Stimulated activated CD4-positive, alpha-beta T cell treated with anti-CD3 and anti-CD28 coated beads, Interleukin-1b, Interleukin-23, amount 100 ng/mL, for 48 hours (primary cell): ENCODE measurements around the gene ANO2.

Experiments used
- DNase-seq: peaks from one replicate; pipeline ENCODE4 v3.0.0-alpha.2; 2020

Gene ANO2

GRCh38 chr12:5808981-5809380 lies 136.1 kb downstream of the ANO2 start:
- DNase-seq: no peak

DNA sequence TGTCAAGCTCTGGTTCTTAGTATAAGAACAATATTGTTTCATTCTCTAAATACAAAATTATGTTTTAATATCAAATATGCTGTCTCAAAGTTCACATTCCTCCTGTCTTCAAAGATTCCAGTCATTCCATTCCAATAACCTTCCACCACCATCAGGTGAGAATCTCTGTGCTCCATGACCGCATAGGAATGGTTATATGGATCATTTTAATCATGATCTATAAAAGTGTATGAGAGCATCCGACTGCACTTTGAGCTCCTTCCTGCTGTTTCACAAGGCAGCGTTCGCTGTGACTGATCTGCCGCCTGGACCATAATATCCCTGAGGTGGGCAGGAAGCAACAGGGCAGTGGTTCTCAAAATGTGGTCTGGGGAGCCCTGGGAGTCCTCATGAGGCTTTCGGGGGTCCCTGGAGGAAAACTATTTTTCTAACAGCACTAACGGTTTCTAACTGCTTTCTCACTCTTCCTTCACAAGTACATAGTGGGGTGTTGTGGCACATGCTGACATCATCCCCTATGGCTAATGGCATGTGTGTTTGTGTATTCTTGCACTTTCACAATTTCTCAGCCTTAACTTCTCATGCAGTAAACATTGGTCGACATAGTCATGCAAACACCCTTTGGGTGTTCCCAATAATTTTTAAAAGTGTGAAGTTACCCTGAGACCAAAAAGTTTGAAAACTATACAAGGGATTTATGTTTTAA lies 137.4 kb downstream of the ANO2 start:
- no peak for DNase-seq

GRCh38 chr12:5807090-5807414 lies 138.0 kb downstream of the ANO2 start:
- no peak for DNase-seq

- no peak for DNase-seq
Measured at GRCh38 chr12:5806371-5807089, 138.5 kb downstream of the ANO2 start.

- no peak for DNase-seq
Measured at GRCh38 chr12:5803532-5803931, 141.5 kb downstream of the ANO2 start.

DNA sequence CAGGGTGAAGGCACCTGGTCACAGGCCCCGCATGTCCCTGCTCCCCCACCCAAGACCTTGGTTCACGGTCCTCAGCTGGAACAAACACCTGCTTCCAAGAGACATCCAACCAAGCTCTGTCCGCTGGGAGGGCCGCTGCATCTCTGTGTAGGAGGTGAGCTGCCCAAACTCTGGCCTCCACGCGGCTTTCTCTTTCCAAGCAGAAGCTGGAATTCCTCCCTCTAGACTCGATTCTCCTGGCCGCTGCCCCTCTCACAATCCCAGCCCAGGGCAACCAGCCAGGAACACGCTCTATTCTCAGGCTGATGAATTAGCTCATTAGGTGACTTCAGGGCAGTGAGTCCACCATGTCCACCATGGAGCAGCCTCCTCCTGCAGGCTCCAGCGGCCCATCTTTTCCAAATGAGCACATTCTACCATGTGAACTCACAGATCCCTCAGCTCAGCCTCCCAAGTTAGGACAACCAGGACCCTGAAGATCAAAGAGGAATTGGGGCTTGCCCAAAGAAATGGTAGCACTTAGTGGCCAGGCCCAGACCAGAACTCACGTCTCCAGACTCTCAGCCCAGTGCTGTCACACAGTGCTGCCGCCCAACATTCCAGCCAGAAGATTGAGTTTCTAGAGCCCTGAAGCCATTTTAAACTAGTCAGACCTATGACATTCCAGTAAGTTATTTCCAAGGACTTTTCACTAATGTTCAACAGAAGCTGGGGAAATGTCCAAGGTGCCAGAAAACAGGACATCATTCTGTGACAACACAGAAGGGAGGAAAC lies 146.6 kb downstream of the ANO2 start:
- DNase-seq: no peak

GRCh38 chr12:5797661-5798060 lies 147.4 kb downstream of the ANO2 start:
- DNase-seq: no peak

DNA sequence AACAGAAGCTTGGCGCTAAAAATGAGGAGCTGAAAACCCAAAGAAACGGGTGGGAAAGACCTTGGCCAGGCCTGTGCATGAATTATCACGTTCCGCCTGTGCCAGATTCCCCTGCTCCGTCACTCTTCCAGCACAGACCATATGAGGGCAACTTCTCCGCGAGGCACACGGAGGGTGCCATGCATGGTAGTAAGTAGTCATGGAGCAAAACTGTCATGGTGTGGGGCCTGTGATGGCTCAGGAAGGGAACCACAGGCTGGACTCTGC lies 148.2 kb downstream of the ANO2 start:
- no peak for DNase-seq

GRCh38 chr12:5796171-5796958 lies 148.7 kb downstream of the ANO2 start:
- DNase-seq: peak; percentile 11

GRCh38 chr12:5794156-5794555 lies 150.9 kb downstream of the ANO2 start:
- DNase-seq: no peak

- no peak for DNase-seq
Measured at GRCh38 chr12:5792343-5792742, 152.7 kb downstream of the ANO2 start.

GRCh38 chr12:5789469-5789968 lies 155.5 kb downstream of the ANO2 start:
- no peak for DNase-seq

GRCh38 chr12:5787828-5788227 lies 157.2 kb downstream of the ANO2 start:
- DNase-seq: no peak

- DNase-seq: no peak
Measured at GRCh38 chr12:5785601-5786000, 159.5 kb downstream of the ANO2 start.

- DNase-seq: no peak
Measured at GRCh38 chr12:5784462-5785130, 160.5 kb downstream of the ANO2 start.

DNA sequence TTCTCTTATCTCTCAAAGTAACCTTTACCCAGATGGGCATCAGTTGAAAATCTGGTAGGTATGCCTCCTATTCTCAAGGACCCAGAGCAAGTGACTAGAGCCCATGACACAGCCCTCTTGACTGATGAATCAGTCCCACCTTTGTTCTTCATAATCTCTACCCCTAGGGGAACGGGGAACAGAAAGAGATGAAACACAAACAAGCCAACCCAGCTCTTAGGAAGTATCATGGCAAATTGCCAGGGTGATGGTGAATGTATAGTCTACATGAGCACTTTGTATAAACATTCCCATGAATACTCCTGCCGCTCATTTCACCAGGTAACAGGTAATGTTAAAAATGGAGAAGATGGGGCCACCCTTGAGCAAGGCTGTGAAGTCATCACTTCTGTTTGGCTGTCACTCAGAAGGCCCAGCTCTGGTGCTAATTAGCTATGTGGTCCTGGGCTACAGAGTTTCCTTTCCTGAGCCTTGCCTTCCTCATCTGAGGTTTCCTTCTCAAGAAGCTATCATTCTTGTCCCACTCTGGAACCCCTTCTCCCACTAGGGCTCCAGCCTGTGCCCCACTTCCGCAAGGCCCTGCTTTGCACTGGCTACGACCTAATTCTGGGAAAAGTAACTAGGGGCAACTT lies 161.7 kb downstream of the ANO2 start:
- DNase-seq: no peak

DNA sequence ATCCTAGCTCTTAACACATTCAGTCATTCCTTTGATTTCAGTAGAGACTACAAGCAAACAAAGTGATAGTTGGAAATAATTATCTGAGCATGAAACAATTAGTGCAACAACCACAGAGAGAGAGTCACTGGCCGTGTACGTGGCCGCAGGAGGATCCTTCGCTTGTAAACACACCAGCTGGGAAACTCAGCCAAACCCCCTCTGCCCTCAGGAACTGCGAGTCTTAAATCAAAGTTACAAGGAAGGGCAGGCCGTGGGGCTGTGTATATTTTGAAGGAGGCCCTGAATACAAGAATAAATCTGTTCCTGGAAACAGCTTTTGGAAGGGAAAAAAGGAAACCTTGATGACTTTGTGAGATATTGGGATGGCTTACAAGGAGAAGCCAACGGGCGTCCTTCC lies 164.5 kb downstream of the ANO2 start:
- no peak for DNase-seq

DNA sequence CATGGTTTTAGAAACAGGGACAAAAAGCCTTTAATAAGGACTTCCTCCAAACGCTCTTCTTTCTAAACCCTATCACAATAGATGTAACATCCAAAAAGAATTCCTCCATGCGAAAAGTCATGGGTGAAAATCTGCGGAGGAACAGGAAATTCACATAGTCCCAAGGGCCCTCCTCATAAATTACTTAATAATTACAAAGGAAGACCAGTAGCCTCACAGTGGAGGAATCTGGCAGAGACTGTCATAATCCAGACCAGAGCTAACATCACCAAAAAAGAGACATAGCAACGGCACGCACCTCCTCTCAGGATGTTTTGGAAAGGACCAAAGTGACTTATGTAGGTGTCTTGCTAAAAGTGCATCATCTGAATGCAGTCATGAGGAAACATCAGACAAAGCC lies 165.7 kb downstream of the ANO2 start:
- DNase-seq: no peak

GRCh38 chr12:5778821-5779220 lies 166.2 kb downstream of the ANO2 start:
- DNase-seq: no peak

GRCh38 chr12:5777451-5777850 lies 167.6 kb downstream of the ANO2 start:
- DNase-seq: no peak

DNA sequence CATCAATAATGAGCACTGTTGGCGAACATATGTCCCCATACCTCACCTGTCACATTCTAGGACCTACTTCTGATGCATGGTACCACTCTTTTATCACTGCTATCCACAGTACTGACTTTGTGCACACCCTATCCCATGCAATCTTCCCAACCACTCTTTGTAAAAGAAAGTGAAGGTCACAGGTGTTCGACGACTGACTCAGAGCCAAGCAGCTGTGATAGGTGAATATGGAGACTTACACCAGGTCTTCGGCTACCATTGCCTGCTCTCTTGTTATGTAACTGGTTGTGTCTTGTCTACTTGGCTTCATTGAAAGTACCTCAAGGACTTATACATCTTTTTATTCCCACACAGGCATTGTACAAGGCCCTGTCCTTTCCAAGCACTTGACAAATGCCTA lies 169.0 kb downstream of the ANO2 start:
- no peak for DNase-seq

DNA sequence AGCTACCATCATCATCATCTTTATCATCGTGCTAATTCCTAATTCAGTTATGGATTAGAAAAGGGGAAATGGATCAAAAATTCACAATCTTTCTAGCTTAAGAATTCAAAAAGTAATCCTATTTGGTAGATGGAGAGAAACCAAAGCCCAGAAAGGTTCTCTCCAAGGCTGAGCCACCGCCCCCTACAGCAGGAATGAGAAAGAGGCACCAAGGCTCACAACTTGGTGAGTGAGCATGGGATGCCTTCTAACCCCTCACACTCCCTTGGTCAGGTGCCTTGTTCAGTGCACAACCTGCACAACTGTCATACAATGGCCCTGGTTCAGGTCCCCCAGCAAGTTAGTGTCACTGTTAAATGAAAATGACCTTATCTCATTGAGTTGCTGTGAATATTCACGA lies 171.5 kb downstream of the ANO2 start:
- no peak for DNase-seq
